AG09319 (cell line): Measurements from ENCODE around the gene DNAJC5.
"Not testable (repeated sequence)": the region's sequence is repeated elsewhere in the genome, so short reads cannot be mapped to it uniquely, and the experiment has no call there.

Experiments used
- DNase-seq: peaks from one replicate; pipeline ENCODE4 v3.0.0-alpha.2; 2010; ENCODE audit warnings: low read depth; ENCODE audit errors: extremely low read depth
- CTCF ChIP-seq: IDR thresholded peaks from 2 replicates; pipeline ENCODE4 v1.5.1; 2011; ENCODE audit warnings: low read depth, mild to moderate bottlenecking, inconsistent platforms, low read length, moderate library complexity

Gene DNAJC5

GRCh38 chr20:63926298-63926697 lies 31.4 kb downstream of the DNAJC5 start:
- no peak for DNase-seq
- no peak for TF ChIP-seq CTCF

GRCh38 chr20:63929071-63929470 lies 34.1 kb downstream of the DNAJC5 start:
- TF ChIP-seq CTCF: no peak

GRCh38 chr20:63929473-63929883 lies 34.6 kb downstream of the DNAJC5 start:
- not testable (repeated sequence) for DNase-seq

More at GRCh38 chr20:63929071-63929470, 34.1 kb downstream of the DNAJC5 start:
- no peak for DNase-seq

- no peak for TF ChIP-seq CTCF
- no peak for DNase-seq
These were observed 36.1 kb downstream of the DNAJC5 start for GRCh38 chr20:63930971-63931553.

GRCh38 chr20:63931735-63932134 lies 36.8 kb downstream of the DNAJC5 start:
- no peak for TF ChIP-seq CTCF
- no peak for DNase-seq

GRCh38 chr20:63932606-63933160 lies 37.8 kb downstream of the DNAJC5 start:
- no peak for DNase-seq
- no peak for TF ChIP-seq CTCF

GRCh38 chr20:63933646-63934045 lies 38.7 kb downstream of the DNAJC5 start:
- DNase-seq: no peak
- TF ChIP-seq CTCF: no peak
